ENCODE measurements around the gene SPAG5.
A peak's percentile ranks its signal among the peaks of the same experiment; 100 is the strongest.

The SPAG5 gene

GRCh38 chr17:28529013-28529400 is 69.8 kb downstream of the SPAG5 start:
- H3K9me3 Mint-ChIP-seq = no peaks in the 10 kb centered on the region
- H3K4me1 Mint-ChIP-seq = no peaks in the 10 kb centered on the region
- no peaks in the 10 kb centered on the region for H3K27me3 Mint-ChIP-seq
- H3K4me3 Mint-ChIP-seq = no peak overlapping the region
- no peak for DNase-seq
- no peak for ATAC-seq
- H3K27ac Mint-ChIP-seq = no peak overlapping the region

GRCh38 chr17:28528327-28529012 is 70.4 kb downstream of the SPAG5 start:
- DNase-seq = no peak
- H3K9me3 Mint-ChIP-seq = no peaks in the 10 kb centered on the region
- no peaks in the 10 kb centered on the region for H3K4me1 Mint-ChIP-seq
- peak overlapping the region in 1 of 2 donors; percentile 56 for H3K27ac Mint-ChIP-seq
- ATAC-seq = no peak
- no peak overlapping the region for H3K4me3 Mint-ChIP-seq
- H3K27me3 Mint-ChIP-seq = no peaks in the 10 kb centered on the region

GRCh38 chr17:28527859-28528258 is 71.0 kb downstream of the SPAG5 start:
- Mint-ChIP-seq H3K4me3 (no peak overlapping the region), H3K4me1 (no peaks in the 10 kb centered on the region), H3K27ac (no peak overlapping the region), H3K9me3 (no peaks in the 10 kb centered on the region), H3K27me3 (no peaks in the 10 kb centered on the region)
- no peak for ATAC-seq
- no peak for DNase-seq

All from stimulated activated naive CD8-positive, alpha-beta T cell treated with anti-CD3 and anti-CD28 coated beads, Interleukin-15, amount 100 ng/mL, for 72 hours (primary cell).